Activated naive CD4-positive, alpha-beta T cell treated with anti-CD3 and anti-CD28 coated beads, Interleukin-2, amount 10 ng/mL, durations not matched to agents 7 days and 5 days (primary cell): Measurements from ENCODE around the gene SUCNR1.
"Not testable (repeated sequence)": the region's sequence is repeated elsewhere in the genome, so short reads cannot be mapped to it uniquely, and the experiment has no call there.

Experiments
- CTCF ChIA-PET: fragments of 350-600 bp; sonication (Branson Sonifier 250); formaldehyde crosslinking; loops from one replicate; lab custom pipeline; 2021; ENCODE audit warnings: antibody characterized with exemption; lab: Charles Lee
- DNase-seq: peaks from one replicate; pipeline ENCODE4 v3.0.0-alpha.2; 2020
- H3K27ac Mint-ChIP-seq: one replicate; pipeline ENCODE4 v1.8.0; 2021; ENCODE audit warnings: mild to moderate bottlenecking, moderate library complexity, mixed read lengths
- H3K27me3 Mint-ChIP-seq: one replicate; pipeline ENCODE4 v1.8.0; 2021; ENCODE audit warnings: mild to moderate bottlenecking, mixed read lengths
- H3K36me3 Mint-ChIP-seq: one replicate; pipeline ENCODE4 v1.8.0; 2021; ENCODE audit warnings: mixed read lengths
- H3K4me1 Mint-ChIP-seq: one replicate; pipeline ENCODE4 v1.8.0; 2021; ENCODE audit warnings: mixed read lengths
- H3K4me3 Mint-ChIP-seq: one replicate; pipeline ENCODE4 v1.8.0; 2021; ENCODE audit warnings: mild to moderate bottlenecking, moderate library complexity, mixed read lengths
- H3K9me3 Mint-ChIP-seq: one replicate; pipeline ENCODE4 v1.8.0; 2021; ENCODE audit warnings: mixed read lengths

Gene SUCNR1

DNA sequence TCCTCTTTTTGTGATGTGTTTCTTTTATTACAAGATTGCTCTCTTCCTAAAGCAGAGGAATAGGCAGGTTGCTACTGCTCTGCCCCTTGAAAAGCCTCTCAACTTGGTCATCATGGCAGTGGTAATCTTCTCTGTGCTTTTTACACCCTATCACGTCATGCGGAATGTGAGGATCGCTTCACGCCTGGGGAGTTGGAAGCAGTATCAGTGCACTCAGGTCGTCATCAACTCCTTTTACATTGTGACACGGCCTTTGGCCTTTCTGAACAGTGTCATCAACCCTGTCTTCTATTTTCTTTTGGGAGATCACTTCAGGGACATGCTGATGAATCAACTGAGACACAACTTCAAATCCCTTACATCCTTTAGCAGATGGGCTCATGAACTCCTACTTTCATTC lies 7.7 kb downstream of the SUCNR1 start:
- H3K27me3 Mint-ChIP-seq, result peaks cover 15% of the 10 kb centered on the region
- no peaks in the 10 kb centered on the region for H3K36me3 Mint-ChIP-seq

GRCh38 chr3:151885397-151885796 lies 12.0 kb downstream of the SUCNR1 start:
- H3K4me1 Mint-ChIP-seq, result peaks cover 13% of the 10 kb centered on the region
- CTCF ChIA-PET, result not testable (repeated sequence)

More for the DNA sequence above, 7.7 kb downstream of the SUCNR1 start:
- no peak for DNase-seq
- CTCF ChIA-PET, result no interaction called here
- Mint-ChIP-seq H3K9me3 (no peaks in the 10 kb centered on the region), H3K4me3 (no peak overlapping the region), H3K4me1 (peaks cover 8% of the 10 kb centered on the region), H3K27ac (no peak overlapping the region)

DNA sequence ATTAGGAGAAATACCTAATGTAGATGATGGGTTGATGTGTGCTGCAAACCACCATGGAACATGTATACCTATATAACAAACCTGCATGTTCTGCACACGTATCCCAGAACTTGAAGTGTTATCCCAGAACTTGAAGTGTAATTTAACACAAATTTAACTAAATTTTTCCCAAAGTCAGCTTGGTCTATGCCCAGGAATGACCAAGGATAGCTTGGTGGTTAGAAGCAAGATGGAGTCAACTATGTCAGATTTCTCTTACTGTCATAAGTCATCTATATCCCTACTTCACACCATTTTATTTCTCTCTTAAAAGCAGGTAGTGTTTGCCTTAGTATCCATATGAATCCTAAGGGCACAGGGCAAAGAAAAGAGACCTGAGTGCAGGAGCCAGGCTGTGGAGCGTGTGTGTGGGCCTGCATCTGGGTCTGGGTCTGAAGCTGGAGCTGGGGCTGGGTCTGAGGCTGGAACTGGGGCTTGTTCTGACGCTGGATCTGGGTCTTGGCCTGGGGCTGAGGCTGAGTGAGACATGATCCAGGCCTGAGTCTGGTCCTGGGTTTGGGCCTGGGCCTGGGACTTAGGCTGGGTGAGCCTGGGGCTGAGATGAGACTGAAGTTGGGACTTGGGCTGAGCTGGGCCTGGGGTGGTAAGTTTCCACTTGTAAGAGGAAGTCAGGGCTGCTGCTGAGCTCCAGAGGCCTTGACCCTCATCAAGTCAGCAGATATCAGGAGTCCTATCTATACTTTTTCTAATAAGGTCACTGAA lies 14.2 kb downstream of the SUCNR1 start:
- H3K27ac Mint-ChIP-seq, DNase-seq, H3K4me3 Mint-ChIP-seq, H3K36me3 Mint-ChIP-seq, CTCF ChIA-PET, H3K9me3 Mint-ChIP-seq: not testable (repeated sequence)
- Mint-ChIP-seq H3K4me1 (peaks cover 21% of the 10 kb centered on the region), H3K27me3 (peaks cover 15% of the 10 kb centered on the region)

More at GRCh38 chr3:151885397-151885796, 12.0 kb downstream of the SUCNR1 start:
- not testable (repeated sequence) for H3K27ac Mint-ChIP-seq, H3K9me3 Mint-ChIP-seq, H3K36me3 Mint-ChIP-seq, H3K4me3 Mint-ChIP-seq, DNase-seq
- H3K27me3 Mint-ChIP-seq, result peaks cover 15% of the 10 kb centered on the region

DNA sequence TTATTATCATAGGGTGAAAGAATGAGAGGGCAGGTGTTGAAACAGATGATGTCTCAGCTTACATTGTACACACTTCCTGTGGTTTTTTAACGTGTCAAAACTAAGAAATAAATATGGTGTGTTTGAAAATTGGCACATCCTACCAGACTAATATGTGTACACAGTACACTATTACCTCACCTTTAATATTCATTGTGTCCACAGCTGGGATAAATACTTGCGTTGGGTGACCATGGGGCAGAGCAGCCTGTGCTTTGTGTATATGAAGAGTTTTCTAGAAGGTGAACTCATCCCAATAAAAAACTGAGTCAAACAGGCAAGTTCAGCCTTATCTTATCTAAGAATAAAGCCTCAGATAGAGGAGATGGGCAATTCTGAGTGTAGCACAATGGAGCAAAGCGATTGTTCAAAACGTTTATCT lies 17.3 kb downstream of the SUCNR1 start:
- H3K36me3 Mint-ChIP-seq, result no peaks in the 10 kb centered on the region
- CTCF ChIA-PET, result no interaction called here
- H3K4me1 Mint-ChIP-seq, result peaks cover 21% of the 10 kb centered on the region
- peaks cover 2% of the 10 kb centered on the region for H3K27me3 Mint-ChIP-seq
- no peak overlapping the region for H3K4me3 Mint-ChIP-seq
- no peak for DNase-seq
- H3K27ac Mint-ChIP-seq, result no peak overlapping the region
- no peaks in the 10 kb centered on the region for H3K9me3 Mint-ChIP-seq

DNA sequence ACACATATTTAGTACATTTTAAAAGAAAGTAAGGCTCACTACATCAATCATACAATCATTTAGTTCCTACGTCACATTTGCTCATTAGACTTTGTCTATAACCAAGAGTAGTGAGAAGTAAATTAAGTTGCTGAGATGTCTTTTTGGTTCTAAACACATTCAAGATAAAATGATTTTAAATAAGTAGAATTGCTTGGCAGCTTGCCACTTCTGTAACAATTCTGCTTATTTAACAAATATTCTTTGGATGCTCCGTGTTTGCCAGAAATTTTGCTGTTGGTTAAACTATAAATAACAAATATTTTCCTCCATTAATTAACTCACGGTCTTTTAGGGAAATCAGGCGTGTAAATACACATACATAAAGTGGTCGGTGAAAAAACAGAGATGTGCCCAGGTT lies 18.3 kb downstream of the SUCNR1 start:
- H3K36me3 Mint-ChIP-seq, result no peaks in the 10 kb centered on the region
- no peak for DNase-seq
- CTCF ChIA-PET, result no interaction called here
- no peaks in the 10 kb centered on the region for H3K9me3 Mint-ChIP-seq
- H3K27ac Mint-ChIP-seq, result no peak overlapping the region
- no peaks in the 10 kb centered on the region for H3K27me3 Mint-ChIP-seq
- no peak overlapping the region for H3K4me3 Mint-ChIP-seq
- peaks cover 21% of the 10 kb centered on the region for H3K4me1 Mint-ChIP-seq

- H3K27me3 Mint-ChIP-seq, result no peaks in the 10 kb centered on the region
- H3K9me3 Mint-ChIP-seq, result no peaks in the 10 kb centered on the region
- H3K27ac Mint-ChIP-seq, result no peak overlapping the region
- DNase-seq, result no peak
- no peak overlapping the region for H3K4me3 Mint-ChIP-seq
- CTCF ChIA-PET, result no interaction called here
- no peaks in the 10 kb centered on the region for H3K36me3 Mint-ChIP-seq
- peaks cover 21% of the 10 kb centered on the region for H3K4me1 Mint-ChIP-seq
Observed at GRCh38 chr3:151894219-151894618, 20.8 kb downstream of the SUCNR1 start.

- Mint-ChIP-seq H3K36me3 (no peaks in the 10 kb centered on the region), H3K27me3 (no peaks in the 10 kb centered on the region), H3K9me3 (no peaks in the 10 kb centered on the region), H3K4me3 (no peak overlapping the region), H3K4me1 (peaks cover 17% of the 10 kb centered on the region), H3K27ac (no peak overlapping the region)
- CTCF ChIA-PET, result no interaction called here
- DNase-seq, result no peak
Observed at GRCh38 chr3:151895478-151896241, 22.2 kb downstream of the SUCNR1 start.

- H3K36me3 Mint-ChIP-seq, result no peaks in the 10 kb centered on the region
- H3K4me3 Mint-ChIP-seq, result no peak overlapping the region
- no peaks in the 10 kb centered on the region for H3K9me3 Mint-ChIP-seq
- H3K4me1 Mint-ChIP-seq, result peaks cover 20% of the 10 kb centered on the region
- H3K27me3 Mint-ChIP-seq, result no peaks in the 10 kb centered on the region
- CTCF ChIA-PET, result no interaction called here
- DNase-seq, result no peak
- H3K27ac Mint-ChIP-seq, result no peak overlapping the region
Observed at GRCh38 chr3:151896246-151897012, 23.0 kb downstream of the SUCNR1 start.

DNA sequence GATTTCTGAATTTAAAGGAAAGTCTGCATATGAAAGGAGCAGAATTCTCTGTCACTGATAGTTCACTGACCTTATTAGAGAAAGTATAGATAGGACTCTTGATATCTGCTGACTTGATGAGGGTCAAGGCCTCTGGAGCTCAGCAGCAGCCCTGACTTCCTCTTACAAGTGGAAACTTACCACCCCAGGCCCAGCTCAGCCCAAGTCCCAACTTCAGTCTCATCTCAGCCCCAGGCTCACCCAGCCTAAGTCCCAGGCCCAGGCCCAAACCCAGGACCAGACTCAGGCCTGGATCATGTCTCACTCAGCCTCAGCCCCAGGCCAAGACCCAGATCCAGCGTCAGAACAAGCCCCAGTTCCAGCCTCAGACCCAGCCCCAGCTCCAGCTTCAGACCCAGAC lies 24.7 kb downstream of the SUCNR1 start:
- H3K9me3 Mint-ChIP-seq, DNase-seq, H3K4me3 Mint-ChIP-seq, H3K27ac Mint-ChIP-seq, H3K27me3 Mint-ChIP-seq, H3K36me3 Mint-ChIP-seq, CTCF ChIA-PET: not testable (repeated sequence)
- peaks cover 21% of the 10 kb centered on the region for H3K4me1 Mint-ChIP-seq

DNA sequence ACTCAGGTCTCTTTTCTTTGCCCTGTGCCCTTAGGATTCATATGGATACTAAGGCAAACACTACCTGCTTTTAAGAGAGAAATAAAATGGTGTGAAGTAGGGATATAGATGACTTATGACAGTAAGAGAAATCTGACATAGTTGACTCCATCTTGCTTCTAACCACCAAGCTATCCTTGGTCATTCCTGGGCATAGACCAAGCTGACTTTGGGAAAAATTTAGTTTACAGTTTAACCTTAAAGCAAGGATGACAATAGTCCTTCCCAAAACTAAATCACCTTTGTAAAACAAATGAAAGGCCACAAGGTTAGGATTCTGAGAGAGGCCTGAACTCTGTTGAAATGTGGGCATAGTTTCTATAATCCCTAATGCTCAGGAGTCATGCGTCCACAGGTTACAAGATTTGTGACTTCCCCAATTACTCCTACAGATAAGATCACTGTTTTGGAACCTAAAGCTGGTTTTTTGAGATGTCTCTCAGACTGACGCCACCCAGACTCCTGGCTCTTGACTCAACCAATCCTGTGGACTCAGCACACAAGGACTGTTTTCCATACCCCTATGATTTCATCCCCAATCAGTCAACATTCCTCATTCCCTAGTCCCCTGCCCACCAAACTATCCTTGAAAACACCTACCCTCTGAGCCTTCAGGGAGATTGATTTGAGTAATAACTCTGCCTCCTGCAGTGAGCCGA lies 25.3 kb downstream of the SUCNR1 start:
- H3K4me3 Mint-ChIP-seq, H3K9me3 Mint-ChIP-seq, H3K27ac Mint-ChIP-seq, H3K27me3 Mint-ChIP-seq, CTCF ChIA-PET, H3K36me3 Mint-ChIP-seq, DNase-seq: not testable (repeated sequence)
- H3K4me1 Mint-ChIP-seq, result peaks cover 21% of the 10 kb centered on the region

GRCh38 chr3:151899996-151900395 lies 26.6 kb downstream of the SUCNR1 start:
- Mint-ChIP-seq H3K27me3 (peaks cover 5% of the 10 kb centered on the region), H3K36me3 (no peaks in the 10 kb centered on the region), H3K4me3 (no peak overlapping the region), H3K4me1 (peaks cover 21% of the 10 kb centered on the region), H3K9me3 (no peaks in the 10 kb centered on the region), H3K27ac (no peak overlapping the region)
- CTCF ChIA-PET, result no interaction called here
- DNase-seq, result no peak

GRCh38 chr3:151900460-151900859 lies 27.0 kb downstream of the SUCNR1 start:
- Mint-ChIP-seq H3K4me3 (no peak overlapping the region), H3K27me3 (peaks cover 5% of the 10 kb centered on the region), H3K9me3 (no peaks in the 10 kb centered on the region), H3K4me1 (peaks cover 18% of the 10 kb centered on the region), H3K27ac (no peak overlapping the region), H3K36me3 (no peaks in the 10 kb centered on the region)
- DNase-seq, result no peak
- CTCF ChIA-PET, result no interaction called here

GRCh38 chr3:151900884-151901643 lies 27.6 kb downstream of the SUCNR1 start:
- peaks cover 5% of the 10 kb centered on the region for H3K27me3 Mint-ChIP-seq
- H3K27ac Mint-ChIP-seq, result no peak overlapping the region
- H3K9me3 Mint-ChIP-seq, result no peaks in the 10 kb centered on the region
- H3K4me1 Mint-ChIP-seq, result peaks cover 17% of the 10 kb centered on the region
- no peaks in the 10 kb centered on the region for H3K36me3 Mint-ChIP-seq
- CTCF ChIA-PET, result no interaction called here
- DNase-seq, result no peak
- H3K4me3 Mint-ChIP-seq, result no peak overlapping the region
